Muscle of arm (tissue), 12 donors: ENCODE results near the gene MFAP2. TPM values are rescaled to one million over a fixed set of nuclear protein-coding genes. Genes with fewer than 3 reads are reported as not detected.

Experiments
- DNase-seq: peaks from one replicate; pipeline ENCODE4 v3.0.0-alpha.2; 2013
- polyA plus RNA-seq, 12 donors: library from polyadenylated mRNA; unstranded; fragments of 120-200 nt; gene quantifications; one replicate each; pipeline ENCODE4 v1.2.1, GENCODE V29; 2013; ENCODE audit not compliant: insufficient read length in 12 of 12

Gene MFAP2
- polyA plus RNA-seq, 12 donors = 45.3 to 340 (median 72.6) TPM; not detected in 1

DNA sequence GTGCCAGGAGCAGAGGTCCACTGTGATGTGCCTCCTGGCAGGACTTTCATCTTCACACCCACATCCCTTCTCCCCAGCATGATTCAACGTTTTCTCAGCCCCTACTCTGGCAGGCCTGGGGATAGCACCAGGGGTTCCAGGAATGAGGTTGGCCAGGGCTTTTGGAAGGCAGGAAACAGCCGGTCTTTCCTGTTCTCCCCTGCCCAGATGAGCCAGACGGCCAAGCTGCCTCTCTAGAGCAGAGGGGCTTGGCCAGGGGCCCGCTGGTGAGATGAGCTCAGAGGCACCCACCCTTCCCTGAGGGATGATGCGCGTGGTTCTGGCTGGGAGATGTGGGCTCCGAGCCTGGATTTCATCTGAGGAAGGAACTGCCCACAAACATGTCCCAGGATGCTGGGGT, 4.3 kb upstream of the MFAP2 start:
- DNase-seq = peak; percentile 58

DNA sequence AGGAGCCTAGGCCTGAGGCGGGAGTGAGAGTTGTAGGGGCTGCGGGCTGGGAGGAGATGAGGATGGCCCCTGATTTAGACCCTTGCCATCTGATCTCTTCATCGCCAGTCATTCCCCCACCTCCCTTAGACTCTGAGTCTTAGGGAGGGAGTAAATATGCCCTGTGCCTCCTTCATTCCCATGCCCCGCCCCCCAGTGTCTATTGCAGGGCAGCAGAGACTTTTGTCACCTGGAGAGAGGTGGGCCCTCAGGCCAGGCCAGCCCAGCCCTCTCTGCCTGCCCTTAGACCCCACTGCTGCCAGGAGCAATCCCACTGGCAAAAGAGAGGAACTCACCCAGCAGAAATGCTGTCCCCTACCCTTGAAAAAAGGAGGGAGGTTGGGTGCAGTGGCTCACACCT, 3.2 kb upstream of the MFAP2 start:
- DNase-seq = no peak

DNA sequence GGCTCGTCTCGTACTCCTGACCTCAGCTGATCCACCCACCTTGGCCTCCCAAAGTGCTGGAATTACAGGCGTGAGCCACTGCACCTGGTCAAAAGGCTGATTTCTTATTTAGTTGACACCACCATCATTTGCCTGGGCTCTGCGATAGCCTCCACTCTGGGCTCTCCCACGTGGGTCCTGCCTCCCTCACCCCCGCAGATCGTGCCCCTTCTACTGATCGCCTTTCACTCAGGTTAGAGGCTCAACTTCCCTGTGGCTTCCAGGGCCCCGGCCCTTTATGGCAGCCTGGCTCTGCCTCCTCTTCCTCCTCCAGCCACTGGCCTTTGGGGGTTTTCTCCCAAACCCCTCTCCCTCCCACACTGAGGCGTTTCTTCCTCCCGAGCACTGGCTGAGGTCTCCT, 2.5 kb upstream of the MFAP2 start:
- DNase-seq = no peak

DNA sequence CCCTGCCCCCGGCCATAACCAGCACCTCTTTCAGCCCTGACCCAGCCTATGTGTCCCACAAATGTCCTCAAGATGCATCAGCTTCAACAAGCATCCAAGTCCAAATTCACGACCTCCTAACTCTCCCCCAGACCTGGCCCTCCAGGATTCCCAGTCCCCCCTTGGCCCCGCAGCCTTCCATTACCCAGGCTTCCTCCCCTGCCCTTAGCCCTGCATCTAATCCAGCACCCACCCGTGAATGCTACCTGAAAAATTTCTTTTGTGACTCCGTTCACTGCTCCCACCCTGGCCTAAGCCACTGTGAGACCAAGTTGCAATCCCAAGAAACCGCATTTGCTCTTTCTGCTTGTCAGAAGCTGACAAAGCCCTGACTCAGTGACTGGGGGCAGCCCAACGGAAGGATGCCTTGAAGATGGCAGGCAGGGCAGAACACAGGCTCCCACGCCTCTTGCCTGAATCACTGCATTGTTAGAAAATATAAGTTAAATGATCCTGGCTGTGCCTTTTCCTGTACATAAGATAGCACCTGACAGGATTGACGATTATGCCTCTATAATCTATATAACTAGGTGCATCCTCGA, 939 bp upstream of the MFAP2 start:
- DNase-seq = no peak

DNA sequence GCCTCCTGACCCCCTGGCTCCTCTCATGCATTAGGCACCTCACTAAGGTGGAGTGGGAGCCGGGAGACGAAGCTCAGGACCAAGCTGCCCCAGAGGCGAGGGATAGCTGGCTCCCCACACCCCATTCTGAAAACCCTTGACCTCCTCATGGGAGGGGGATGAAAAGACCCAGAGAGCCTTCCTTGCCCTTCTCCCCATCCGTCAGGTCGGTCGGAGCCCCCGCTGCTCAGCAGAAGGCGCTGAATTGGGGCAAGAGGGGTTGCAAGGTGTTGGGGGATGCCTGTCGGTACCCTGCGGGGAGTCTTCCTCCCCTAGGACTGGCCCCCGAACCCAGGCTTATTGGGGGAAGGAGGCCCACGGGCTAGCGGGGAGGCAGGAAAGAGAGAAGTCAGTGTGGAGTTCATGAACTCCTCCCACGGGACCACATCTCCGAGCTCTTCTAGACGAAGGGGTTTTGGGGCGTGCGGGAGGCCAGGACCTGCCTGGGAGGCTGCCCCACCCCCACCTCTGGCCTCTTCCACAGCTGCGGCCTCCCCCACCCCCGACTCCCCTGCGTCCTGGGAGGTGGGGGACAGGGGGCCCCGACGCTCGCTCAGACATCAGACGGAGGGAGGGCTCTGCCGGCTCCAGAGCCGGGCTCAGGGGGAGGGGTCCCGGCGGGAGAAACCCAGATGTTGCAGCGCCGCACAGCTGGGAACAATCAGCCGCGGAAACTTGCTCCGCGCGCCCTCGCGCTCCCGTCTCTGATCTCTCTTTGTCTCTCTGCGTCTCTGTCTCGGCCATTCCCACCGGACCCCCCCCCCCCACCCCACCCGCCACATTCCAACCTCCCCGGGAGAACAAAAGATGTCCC, 719 bp downstream of the MFAP2 start:
- DNase-seq = no peak

- DNase-seq = no peak
Observed at GRCh38 chr1:16978567-16979474, 1.6 kb downstream of the MFAP2 start.

DNA sequence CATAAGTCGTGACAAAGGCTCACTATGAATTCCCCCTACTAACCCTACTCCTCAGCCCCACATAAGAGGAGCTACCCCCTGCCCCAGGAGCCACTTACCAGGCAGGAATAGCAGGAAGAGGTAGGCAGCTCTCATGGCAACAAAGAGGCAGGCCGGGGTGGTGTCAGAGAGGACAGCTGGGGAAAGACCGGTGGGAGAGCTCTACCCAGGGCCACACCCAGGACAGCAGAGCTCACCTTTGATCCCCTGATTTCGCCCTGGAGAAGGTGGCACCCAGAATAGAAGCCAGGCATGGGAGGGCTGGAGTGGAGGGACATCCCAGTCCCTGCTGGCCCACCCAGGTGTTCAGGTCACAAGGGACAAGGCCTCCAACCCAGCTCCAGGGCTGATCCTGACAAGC, 2.3 kb downstream of the MFAP2 start:
- no peak for DNase-seq

DNA sequence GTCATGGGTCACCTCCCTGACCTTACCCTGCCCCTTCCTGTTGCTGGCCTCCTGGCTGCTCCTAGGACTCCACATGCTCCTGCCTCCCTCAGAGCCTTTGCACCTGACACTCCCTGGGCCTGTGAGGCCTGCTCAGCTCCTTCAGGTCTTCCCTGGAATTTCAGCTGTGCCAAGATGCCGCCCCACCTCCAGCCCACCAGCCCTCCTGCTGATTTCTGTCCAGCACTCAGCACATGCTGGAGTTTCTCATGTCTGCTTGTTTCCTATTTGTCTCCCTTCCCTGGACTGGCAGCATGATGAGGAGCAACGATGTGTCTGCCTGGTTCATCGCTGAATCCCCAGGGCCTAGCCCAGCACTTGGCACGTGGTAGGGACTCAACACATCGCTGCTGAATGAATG, 3.0 kb downstream of the MFAP2 start:
- no peak for DNase-seq

DNA sequence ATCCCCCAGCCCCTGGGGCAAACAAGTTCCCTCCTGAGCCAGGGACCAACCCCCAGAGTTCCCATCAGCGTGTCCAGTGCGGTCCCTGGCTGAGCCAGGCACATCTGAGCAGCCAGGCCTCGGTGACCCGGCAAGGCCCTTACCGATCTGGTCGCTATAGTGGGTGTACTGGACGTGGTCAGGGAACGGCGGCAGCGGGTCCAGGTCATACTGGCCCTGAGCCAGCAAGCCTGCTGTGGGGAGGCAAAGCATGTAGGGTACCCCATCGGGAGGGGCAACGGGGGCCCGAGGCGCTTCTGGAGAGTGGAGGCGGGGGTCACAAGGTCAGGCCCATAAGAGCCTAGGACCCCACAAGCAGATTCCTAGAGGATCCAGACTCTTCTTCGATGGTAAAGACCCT, 3.5 kb downstream of the MFAP2 start:
- DNase-seq = no peak

GRCh38 chr1:16975838-16976237, 4.6 kb downstream of the MFAP2 start:
- no peak for DNase-seq

DNA sequence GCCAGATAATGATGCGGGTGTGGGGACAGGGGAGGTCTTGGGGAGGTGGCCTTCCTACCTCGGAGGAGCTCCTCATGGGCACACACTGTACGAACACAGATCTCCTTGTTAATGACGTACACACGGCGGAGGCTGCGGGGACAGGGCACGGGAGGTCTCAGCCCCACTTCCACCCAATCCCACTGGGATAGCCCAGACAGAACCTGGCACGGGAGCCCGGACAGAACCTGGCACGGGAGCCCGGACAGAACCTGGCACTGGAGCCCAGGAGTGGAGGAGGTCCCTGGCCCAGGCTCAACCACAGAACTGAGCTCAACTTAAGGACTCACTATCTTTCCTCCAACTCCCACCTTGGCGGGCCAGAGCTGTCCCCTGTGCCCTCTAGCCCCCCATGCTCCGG, 5.2 kb downstream of the MFAP2 start:
- DNase-seq = no peak

DNA sequence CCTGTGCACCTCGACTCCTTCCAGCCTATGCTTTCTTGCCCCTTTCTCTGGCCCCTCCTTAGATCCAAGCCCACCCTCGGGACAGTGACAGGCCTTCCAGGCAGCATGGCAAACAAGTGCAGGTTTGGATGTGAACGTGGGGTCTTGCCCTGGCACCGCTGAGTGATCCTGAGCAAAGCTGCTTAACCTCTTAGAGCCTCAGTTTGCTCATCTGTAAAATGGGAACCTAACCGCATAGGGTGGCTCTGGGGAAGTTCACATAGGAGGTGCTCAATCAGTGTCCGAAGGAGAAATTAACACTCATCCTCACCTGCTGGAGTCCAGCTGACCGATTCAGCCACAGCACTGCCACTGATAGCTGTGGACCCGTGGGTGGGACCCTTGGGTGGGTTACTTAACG, 7.2 kb downstream of the MFAP2 start:
- DNase-seq = no peak

DNA sequence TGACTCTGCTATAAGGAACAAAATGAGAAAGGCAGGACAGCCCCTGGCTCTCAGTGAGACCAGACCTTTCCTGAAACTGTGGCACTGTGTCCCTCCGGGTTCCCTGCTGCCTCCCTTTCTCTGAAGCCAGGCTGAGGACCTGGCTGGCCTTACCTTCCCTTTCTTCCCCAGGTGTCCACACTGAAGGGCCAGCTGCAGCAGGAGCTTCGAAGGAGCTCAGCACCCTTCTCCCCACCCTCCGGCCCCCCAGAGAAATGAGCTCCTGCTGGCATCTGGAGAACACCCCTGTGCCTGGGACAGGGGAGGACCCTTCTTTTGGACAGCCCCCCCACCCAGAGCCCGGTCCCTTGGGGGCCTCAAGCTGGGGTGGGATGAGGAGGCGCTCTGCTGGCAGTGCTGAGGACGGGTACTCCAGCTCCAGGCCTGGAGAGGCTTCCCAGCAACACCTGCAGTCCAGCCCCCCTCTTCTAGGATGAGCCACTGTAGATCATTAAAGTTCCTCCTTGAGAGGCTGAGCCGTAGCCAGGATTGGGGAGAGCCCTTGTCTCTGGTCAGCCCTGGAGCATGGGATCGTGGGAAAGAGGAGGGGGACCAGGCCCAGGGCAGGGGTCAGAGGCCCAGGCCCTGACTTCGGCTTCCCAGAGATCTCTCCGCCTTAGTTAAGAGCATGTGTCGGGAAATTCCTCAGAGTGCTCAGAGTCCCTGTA, 8.1 kb downstream of the MFAP2 start:
- DNase-seq = no peak

- DNase-seq = no peak
Observed at GRCh38 chr1:16971341-16972188, 8.9 kb downstream of the MFAP2 start.

GRCh38 chr1:16970132-16970910, 10.1 kb downstream of the MFAP2 start:
- no peak for DNase-seq

DNA sequence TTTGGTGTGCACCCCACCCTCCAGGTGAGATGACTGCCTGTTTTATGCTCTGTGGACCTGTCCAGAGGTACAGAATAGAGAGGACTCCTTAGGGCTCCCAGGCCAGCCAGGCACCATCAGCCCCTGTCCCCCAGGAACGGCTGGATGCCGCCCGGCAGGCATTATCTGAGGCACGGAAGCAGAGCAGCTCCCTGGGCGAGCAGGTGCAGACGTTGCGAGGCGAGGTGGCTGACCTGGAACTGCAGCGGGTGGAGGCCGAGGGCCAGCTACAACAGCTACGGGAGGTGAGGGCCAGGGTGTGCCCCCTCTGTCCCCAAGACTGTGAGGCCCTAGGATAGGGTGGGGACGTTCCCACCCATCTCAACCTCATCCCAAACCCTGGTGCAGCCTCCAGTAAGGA, 10.8 kb downstream of the MFAP2 start:
- DNase-seq = no peak

DNA sequence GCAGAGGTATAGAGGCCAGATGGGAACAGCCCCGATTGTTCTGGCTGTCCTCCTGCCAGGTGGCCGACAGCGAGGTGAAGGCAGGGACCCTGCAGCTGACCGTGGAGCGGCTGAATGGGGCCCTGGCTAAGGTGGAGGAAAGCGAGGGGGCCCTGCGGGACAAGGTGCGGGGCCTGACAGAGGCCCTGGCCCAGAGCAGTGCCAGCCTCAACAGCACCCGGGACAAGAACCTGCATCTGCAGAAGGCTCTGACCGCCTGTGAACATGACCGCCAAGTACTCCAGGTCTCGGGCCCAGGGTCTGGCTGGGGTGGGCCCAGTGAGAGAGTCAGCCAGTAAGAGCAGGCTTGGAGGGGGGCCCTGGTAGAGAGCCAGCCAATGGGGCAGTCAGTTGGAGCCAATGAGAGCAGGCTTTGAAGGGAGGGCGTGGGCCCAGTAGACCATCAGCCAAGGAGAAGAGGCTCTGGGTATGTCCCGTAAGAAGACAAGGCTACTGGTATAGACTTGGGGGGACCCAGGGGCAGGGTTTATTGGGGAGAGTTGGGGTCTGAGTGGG, 11.3 kb downstream of the MFAP2 start:
- no peak for DNase-seq

DNA sequence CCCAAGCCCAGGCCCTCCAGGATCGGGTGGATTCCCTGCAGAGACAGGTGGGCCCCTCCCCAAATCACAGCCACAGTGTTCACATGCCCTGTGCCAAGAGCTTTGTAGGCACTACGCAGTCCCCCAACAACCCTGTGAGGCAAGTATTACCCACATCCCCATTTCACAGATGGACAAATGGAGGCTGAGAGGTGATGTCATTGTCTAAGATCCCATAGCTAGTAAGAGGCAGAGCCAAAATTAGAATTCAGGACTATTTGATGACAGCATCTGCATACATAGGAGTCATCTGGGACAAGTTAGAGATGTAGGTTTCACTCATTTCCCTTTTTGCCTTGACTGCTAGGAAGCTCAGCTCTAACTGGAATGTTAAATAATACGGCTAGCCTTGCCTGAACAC, 12.0 kb downstream of the MFAP2 start:
- DNase-seq = no peak

- DNase-seq = no peak
Observed at GRCh38 chr1:16967962-16968361, 12.5 kb downstream of the MFAP2 start.

DNA sequence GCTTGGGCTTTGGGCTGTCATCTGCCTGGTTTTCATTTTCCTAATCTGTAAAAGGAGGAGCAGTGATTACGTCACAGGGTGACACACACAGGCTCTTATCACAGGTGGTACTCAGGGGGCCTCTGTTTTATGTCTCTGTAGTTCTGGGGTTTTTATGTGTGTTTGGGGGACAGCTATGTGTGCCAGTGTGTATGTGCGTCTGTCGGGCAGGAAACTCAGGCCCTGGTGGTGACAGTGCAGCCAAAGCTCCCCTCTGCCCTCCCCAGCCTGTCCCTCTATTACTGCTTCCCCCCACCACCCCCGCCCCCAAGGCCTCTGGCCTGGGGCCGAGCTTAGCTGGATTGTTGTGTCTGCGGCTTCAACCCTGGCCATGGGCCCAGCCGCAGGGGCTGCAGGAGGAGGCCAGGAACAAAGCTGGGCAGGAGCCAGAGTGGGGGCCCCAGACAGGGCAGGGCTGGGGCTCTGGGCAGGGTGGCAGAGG, 13.3 kb downstream of the MFAP2 start:
- peak; percentile 63 for DNase-seq
